ENCODE measurements around the gene UXT. TPM values are rescaled to one million over a fixed set of nuclear protein-coding genes. Genes with fewer than 3 reads are reported as not detected.

The UXT gene
- 10 to 100 TPM; 34.0 to 62.1 TPM for total RNA-seq
- polyA plus RNA-seq: 10 to 100 TPM; 68.5 to 99.0 TPM

- peak; percentile 92 for DNase-seq (ENCODE audit: low spot score)
- peaks cover 0 to 2% (median 0%) of the 10 kb centered on the region in 4 donors for H3K4me1 ChIP-seq (ENCODE audit: control insufficient read depth in 4 of 4, insufficient read depth in 4 of 4, low read length in 3 of 4)
- H3K36me3 ChIP-seq (ENCODE audit: control insufficient read depth in 4 of 4, insufficient read depth in 3 of 4, low read depth in 1 of 4, low read length in 3 of 4): peaks cover 0 to 20% (median 5%) of the 10 kb centered on the region in 4 donors
- H3K4me3 ChIP-seq (ENCODE audit: low read depth in 1 of 3, low read length in 3 of 3): peak within 1 kb of the TSS; percentile 64 to 87 (median 73)
- peak within 1 kb of the TSS; percentile 94 to 97 for H3K27ac ChIP-seq (ENCODE audit: low read depth in 1 of 2, low read length in 2 of 2)
- TF ChIP-seq EGR1 (IDR thresholded peaks at IDR 0.05; ENCODE audit: low read depth in 2 of 2) (no peak), RAD21 (IDR thresholded peaks at IDR 0.05) (no peak), HNF4A (conservative IDR thresholded peaks at IDR 0.05) (peak; percentile 49 to 61), REST (IDR thresholded peaks at IDR 0.05) (peak; percentile 80), FOXA2 (IDR thresholded peaks at IDR 0.05) (no peak), TAF1 (conservative IDR thresholded peaks at IDR 0.05) (no peak), NR2F2 (IDR thresholded peaks at IDR 0.05) (no peak), HNF4G (IDR thresholded peaks at IDR 0.05) (peak; percentile 22), RXRA (IDR thresholded peaks at IDR 0.05) (peak; percentile 4 to 13), JUND (IDR thresholded peaks at IDR 0.05) (no peak), YY1 (IDR thresholded peaks at IDR 0.05) (peak; percentile 88), GABPA (IDR thresholded peaks at IDR 0.05 in 1 of 2, conservative IDR thresholded peaks at IDR 0.05 in 1 of 2) (peak in 1 of 2 donors; percentile 64), FOXA1 (IDR thresholded peaks at IDR 0.05) (peak; percentile 39), SP1 (IDR thresholded peaks at IDR 0.05) (peak; percentile 70)
- TF ChIP-seq, protein P1, sequence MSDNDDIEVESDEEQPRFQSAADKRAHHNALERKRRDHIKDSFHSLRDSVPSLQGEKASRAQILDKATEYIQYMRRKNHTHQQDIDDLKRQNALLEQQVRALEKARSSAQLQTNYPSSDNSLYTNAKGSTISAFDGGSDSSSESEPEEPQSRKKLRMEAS (IDR thresholded peaks at IDR 0.05): peak; percentile 70
- TF ChIP-seq, protein P2, sequence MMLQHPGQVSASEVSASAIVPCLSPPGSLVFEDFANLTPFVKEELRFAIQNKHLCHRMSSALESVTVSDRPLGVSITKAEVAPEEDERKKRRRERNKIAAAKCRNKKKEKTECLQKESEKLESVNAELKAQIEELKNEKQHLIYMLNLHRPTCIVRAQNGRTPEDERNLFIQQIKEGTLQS (IDR thresholded peaks at IDR 0.05): no peak
- TF ChIP-seq, protein P3, sequence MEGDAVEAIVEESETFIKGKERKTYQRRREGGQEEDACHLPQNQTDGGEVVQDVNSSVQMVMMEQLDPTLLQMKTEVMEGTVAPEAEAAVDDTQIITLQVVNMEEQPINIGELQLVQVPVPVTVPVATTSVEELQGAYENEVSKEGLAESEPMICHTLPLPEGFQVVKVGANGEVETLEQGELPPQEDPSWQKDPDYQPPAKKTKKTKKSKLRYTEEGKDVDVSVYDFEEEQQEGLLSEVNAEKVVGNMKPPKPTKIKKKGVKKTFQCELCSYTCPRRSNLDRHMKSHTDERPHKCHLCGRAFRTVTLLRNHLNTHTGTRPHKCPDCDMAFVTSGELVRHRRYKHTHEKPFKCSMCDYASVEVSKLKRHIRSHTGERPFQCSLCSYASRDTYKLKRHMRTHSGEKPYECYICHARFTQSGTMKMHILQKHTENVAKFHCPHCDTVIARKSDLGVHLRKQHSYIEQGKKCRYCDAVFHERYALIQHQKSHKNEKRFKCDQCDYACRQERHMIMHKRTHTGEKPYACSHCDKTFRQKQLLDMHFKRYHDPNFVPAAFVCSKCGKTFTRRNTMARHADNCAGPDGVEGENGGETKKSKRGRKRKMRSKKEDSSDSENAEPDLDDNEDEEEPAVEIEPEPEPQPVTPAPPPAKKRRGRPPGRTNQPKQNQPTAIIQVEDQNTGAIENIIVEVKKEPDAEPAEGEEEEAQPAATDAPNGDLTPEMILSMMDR (IDR thresholded peaks at IDR 0.05; ENCODE audit: low read depth, low read length, missing input control): no peak
- TF ChIP-seq, protein P4, sequence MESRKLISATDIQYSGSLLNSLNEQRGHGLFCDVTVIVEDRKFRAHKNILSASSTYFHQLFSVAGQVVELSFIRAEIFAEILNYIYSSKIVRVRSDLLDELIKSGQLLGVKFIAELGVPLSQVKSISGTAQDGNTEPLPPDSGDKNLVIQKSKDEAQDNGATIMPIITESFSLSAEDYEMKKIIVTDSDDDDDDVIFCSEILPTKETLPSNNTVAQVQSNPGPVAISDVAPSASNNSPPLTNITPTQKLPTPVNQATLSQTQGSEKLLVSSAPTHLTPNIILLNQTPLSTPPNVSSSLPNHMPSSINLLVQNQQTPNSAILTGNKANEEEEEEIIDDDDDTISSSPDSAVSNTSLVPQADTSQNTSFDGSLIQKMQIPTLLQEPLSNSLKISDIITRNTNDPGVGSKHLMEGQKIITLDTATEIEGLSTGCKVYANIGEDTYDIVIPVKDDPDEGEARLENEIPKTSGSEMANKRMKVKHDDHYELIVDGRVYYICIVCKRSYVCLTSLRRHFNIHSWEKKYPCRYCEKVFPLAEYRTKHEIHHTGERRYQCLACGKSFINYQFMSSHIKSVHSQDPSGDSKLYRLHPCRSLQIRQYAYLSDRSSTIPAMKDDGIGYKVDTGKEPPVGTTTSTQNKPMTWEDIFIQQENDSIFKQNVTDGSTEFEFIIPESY (IDR thresholded peaks at IDR 0.05): peak; percentile 97
- peak within 1 kb of the TSS in 1 of 2 donors; percentile 74 for H3K9ac ChIP-seq (ENCODE audit: low read depth in 1 of 2, low read length in 2 of 2)
- no peaks in the 10 kb centered on the region for H3K27me3 ChIP-seq (ENCODE audit: control insufficient read depth in 4 of 4, insufficient read depth in 4 of 4, low read length in 3 of 4)
- WGBS: under 1% methylated on average over 54 of the region's 54 CpGs
- no peaks in the 10 kb centered on the region for H3K9me3 ChIP-seq (ENCODE audit: control insufficient read depth in 4 of 4, low read length in 3 of 4)
These were observed at the start of gene UXT for GRCh38 chrX:47658684-47659420. UXT (minus strand) TSS chrX:47659180; CDS start chrX:47658927, 253 bp downstream.

All from liver (tissue), 9 donors.